Measurements from ENCODE around the gene C7.

The C7 gene

GRCh38 chr5:40928886-40929448, 19.7 kb downstream of the C7 start:
- DNase-seq (ENCODE audit: low read depth) = no peak
- TF ChIP-seq CTCF (IDR thresholded peaks at IDR 0.05; ENCODE audit: control insufficient read depth, insufficient read depth, low read depth, low read length, missing control alignments) = no peak
- H3K4me3 ChIP-seq (ENCODE audit: control insufficient read depth, low read depth, low read length) = no peak overlapping the region

- DNase-seq (ENCODE audit: low read depth) = no peak
- no peak overlapping the region for H3K4me3 ChIP-seq (ENCODE audit: control insufficient read depth, low read depth, low read length)
- TF ChIP-seq CTCF (IDR thresholded peaks at IDR 0.05; ENCODE audit: control insufficient read depth, insufficient read depth, low read depth, low read length, missing control alignments) = no peak
Observed at GRCh38 chr5:40932766-40933165, 23.5 kb downstream of the C7 start.

GRCh38 chr5:40937075-40937474, 27.8 kb downstream of the C7 start:
- no peak for DNase-seq (ENCODE audit: low read depth)
- TF ChIP-seq CTCF (IDR thresholded peaks at IDR 0.05; ENCODE audit: control insufficient read depth, insufficient read depth, low read depth, low read length, missing control alignments) = no peak
- no peak overlapping the region for H3K4me3 ChIP-seq (ENCODE audit: control insufficient read depth, low read depth, low read length)

GRCh38 chr5:40939753-40940152, 30.5 kb downstream of the C7 start:
- H3K4me3 ChIP-seq (ENCODE audit: control insufficient read depth, low read depth, low read length) = no peak overlapping the region
- no peak for TF ChIP-seq CTCF (IDR thresholded peaks at IDR 0.05; ENCODE audit: control insufficient read depth, insufficient read depth, low read depth, low read length, missing control alignments)
- no peak for DNase-seq (ENCODE audit: low read depth)

GRCh38 chr5:40945111-40945510, 35.8 kb downstream of the C7 start:
- no peak for DNase-seq (ENCODE audit: low read depth)
- no peak for TF ChIP-seq CTCF (IDR thresholded peaks at IDR 0.05; ENCODE audit: control insufficient read depth, insufficient read depth, low read depth, low read length, missing control alignments)
- no peak overlapping the region for H3K4me3 ChIP-seq (ENCODE audit: control insufficient read depth, low read depth, low read length)

GRCh38 chr5:40955313-40955712, 46.0 kb downstream of the C7 start:
- H3K4me3 ChIP-seq (ENCODE audit: control insufficient read depth, low read depth, low read length) = no peak overlapping the region
- TF ChIP-seq CTCF (IDR thresholded peaks at IDR 0.05; ENCODE audit: control insufficient read depth, insufficient read depth, low read depth, low read length, missing control alignments) = no peak
- DNase-seq (ENCODE audit: low read depth) = no peak

- no peak for DNase-seq (ENCODE audit: low read depth)
- no peak for TF ChIP-seq CTCF (IDR thresholded peaks at IDR 0.05; ENCODE audit: control insufficient read depth, insufficient read depth, low read depth, low read length, missing control alignments)
- no peak overlapping the region for H3K4me3 ChIP-seq (ENCODE audit: control insufficient read depth, low read depth, low read length)
Observed at GRCh38 chr5:40957048-40957447, 47.8 kb downstream of the C7 start.
